SK-N-DZ (cell line): Measurements from ENCODE around the gene TMC3.
"Not testable (repeated sequence)": the region's sequence is repeated elsewhere in the genome, so short reads cannot be mapped to it uniquely, and the experiment has no call there.

Experiments
- DNase-seq: peaks from one replicate; pipeline ENCODE4 v3.0.0-alpha.2; 2015; ENCODE audit warnings: low spot score

The TMC3 gene

GRCh38 chr15:81346611-81347010 lies 27.4 kb downstream of the TMC3 start:
- no peak for DNase-seq

DNA sequence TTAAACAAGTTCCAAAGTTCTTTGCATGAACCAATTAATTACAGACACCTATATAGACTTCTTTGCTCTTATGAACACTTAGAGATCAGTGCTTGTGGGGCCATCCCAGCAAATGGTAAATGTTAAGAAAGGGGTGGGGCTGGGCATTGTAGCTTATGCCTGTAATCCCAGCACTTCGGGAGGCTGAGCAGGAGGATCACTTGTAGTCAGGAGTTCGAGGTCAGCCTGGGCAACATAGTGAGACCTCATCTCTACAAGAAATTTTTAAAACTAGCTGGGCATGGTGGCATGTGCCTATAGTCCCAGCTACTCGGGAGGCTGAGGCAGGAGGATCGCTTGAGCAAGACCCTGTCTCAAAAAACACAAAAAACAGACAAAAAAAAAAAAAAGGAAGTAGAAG lies 30.6 kb downstream of the TMC3 start:
- DNase-seq, result no peak

DNA sequence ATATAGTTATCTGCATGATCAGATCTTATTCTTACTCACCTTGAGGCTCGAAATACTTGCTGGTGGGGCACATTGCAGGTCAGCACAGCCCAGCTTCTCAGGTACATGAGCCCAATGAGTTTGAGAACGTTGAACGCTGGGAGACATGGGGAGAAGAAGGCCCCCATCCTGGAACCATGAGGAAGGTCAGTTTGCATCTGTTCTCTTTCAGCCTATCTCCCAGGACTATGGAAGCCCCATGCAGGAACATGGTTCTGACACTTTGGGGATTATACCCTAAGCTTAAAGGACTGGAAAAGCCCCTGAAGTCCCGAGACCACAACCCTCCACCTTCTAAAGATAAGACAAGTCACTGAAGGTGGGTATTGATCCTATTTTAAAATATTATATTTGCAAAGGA lies 32.7 kb downstream of the TMC3 start:
- no peak for DNase-seq

DNA sequence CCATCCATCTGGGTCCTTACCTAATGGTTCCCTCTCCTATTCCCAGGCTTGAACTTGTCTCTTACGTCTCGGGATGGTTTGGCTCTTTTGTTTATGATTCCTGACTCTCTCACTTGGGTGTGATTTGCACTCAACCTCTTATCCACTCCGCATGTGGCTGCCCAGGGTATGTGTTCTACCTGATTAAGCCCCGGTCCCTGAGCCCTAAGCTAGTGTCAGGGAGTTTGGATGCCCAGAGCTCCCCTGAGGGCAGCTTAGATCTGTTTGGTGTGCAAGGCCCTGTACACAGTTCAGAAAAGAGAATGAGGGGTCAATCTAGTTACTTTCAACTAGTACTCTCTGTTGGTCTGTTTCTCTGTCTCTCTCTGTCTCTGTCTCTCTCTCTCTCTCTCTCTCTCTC lies 34.2 kb downstream of the TMC3 start:
- DNase-seq, result no peak

- no peak for DNase-seq
Measured at GRCh38 chr15:81339321-81339720, 34.7 kb downstream of the TMC3 start.

DNA sequence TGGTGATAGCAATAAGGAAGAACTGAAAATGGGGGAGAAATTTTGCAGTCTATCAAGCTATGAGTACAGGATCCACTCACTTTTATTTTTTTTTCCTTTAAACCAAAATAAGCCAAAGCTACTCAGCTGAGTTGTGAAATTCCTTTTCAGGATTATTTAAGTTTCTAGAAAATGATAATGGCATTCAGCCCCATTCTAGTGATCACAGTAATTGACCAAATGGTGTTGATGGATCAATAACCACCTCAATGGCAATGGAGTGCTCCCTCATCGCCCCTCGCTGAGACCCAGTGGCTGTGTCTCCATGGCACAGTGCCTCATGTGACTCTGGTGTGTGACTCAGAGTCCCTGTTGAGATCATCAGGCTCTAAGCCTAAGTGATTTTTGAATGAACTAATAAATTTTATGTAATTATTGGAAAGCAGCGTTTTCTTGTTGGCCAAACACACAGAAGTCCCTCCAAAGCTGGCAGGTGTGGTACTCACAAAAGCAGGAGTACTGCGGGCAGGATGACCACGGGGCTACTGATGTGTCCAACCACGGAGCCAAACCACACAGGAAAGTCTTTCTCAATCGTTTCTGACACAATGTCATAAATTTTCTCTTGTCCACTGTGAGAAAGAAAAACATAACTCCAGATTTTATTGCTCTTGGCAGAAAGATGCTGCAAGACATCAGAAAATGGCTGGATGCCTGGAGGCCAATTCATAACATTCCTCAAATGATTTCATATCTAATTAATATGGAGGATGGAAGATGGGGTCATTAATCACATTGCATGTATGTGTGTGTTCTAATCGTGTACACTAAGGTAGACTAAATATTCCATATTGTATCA lies 35.6 kb downstream of the TMC3 start:
- no peak for DNase-seq

DNA sequence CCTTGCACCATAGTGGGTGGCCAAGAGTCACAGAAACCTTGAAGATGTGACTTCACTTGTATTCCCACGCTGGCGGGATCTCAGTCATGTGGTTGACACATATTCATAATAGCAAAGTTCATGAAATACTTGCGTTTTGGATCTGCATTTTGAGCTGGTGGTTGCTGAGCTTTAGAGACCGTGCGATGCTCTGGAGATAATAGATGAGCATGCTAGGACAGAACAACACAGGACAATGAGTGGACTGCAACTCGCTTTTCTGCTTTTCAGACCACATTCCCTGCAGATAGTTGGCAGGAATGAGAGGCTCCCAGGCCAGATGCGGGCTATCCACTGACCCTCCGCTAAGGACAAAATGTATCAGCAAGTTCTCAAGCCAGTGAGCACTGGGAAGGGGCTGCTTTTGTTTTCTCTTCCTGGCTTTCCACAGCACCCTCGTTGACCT lies 36.3 kb downstream of the TMC3 start:
- DNase-seq, result no peak

- no peak for DNase-seq
Measured at GRCh38 chr15:81337241-81337640, 36.8 kb downstream of the TMC3 start.

DNA sequence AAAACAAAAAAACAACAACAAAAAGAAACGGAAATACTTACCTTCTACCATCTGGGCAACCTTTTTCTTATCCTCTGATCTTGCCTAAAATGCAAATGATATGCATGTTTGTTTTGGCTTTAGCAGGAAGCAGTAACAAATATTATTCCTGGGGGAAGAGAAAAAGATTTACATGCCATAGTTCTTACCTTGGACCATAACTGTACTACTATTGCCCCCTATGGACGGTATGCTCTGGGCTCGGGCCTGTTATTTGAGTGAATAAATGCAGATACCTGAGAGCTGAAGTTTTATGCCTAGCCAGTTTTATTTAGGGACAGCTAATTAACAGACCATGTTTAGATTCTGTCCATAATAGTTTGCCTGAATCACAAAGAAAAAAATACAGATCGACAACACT lies 37.4 kb downstream of the TMC3 start:
- no peak for DNase-seq

- no peak for DNase-seq
Measured at GRCh38 chr15:81335631-81336030, 38.4 kb downstream of the TMC3 start.

DNA sequence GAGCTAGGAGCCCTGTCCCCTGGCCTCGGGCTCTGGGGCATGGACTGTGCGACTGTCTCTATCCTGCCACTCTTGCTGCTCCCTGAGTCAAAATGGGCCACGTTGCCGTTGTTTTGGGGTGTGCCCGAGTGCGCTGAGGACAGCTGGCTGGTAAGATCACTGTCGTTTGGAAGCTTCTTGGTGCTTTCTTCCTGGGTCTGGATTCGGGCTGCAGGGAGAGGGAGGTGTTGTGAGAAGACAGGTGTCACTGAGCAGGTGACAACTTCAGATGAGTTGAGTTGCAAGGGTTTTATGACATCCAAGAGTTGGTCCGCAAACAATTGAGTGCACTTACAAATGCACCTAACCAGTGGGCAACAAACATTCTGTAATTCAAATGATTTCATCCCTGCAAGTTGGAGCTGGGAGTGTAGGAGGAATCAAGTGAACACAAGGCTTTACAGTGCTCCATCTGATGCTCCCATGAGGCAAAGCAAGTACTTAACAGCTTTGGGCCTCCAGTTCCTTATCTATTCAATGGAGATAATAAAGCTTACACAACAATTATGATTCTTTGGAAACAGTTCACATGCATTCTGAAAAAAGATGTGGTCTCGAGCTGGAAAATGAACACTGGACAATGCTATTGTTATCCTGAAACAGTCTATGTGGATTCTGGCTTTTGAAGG lies 39.1 kb downstream of the TMC3 start:
- no peak for DNase-seq

GRCh38 chr15:81333363-81333762 lies 40.6 kb downstream of the TMC3 start:
- no peak for DNase-seq

DNA sequence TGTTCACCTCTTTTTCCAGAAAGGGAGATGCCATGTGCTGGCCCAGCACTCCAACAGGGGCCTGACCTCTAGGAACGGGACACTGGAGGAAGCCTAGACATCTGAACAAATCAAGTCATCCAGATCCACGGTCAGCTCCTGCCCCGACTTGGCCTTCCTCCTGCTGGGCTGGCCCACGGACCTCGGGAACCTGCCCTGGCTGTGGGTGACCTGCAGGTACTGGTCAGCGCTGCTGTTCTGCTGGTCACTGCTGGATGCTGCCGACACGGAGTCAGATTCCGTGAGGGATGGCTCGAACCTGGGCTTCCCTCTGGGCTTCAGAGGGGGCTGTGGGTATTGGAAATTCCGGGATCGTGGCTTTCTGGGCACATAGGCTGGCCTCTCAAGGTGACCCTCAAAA lies 41.7 kb downstream of the TMC3 start:
- DNase-seq, result no peak

GRCh38 chr15:81331600-81331999 lies 42.4 kb downstream of the TMC3 start:
- no peak for DNase-seq

DNA sequence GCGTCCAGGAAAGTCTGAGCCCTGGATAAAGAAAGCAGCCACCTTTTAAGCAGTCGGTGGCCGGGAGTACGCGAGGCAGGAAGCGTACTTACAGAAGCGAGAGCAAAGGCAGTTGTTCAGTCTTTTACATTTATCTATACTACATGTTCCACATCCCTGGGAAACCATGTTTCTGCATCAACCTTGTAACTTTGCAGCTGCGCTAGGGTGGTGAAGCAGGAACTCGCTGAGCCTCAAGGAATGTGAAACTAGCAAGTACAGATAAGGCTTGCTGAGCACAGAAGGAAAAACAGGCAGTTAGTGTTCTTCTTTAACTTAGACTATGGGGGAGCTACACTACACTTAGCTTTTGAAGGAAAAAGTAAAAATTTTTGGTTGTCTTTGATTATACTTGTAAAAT lies 42.9 kb downstream of the TMC3 start:
- not testable (repeated sequence) for DNase-seq

GRCh38 chr15:81330366-81331090 lies 43.5 kb downstream of the TMC3 start:
- DNase-seq, result no peak

GRCh38 chr15:81329446-81329845 lies 44.6 kb downstream of the TMC3 start:
- no peak for DNase-seq

DNA sequence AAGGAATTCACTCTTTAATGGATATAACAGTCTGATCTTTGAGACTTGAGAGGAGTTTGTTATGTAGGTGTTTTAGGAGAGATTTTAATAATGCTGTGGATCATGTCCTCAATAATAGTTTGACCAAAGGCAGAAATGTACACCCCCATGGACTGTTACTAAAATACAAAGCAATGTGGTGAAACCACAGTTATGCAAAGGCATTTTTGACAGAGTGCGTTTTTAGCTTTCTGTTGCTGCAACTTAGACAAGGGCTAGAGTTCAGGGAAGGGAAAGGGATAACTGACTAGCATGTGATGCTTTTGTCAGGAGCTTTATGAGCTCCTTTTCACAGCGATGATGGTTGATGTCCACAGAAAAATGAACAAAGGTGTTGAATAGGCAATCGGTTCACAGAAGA lies 46.5 kb downstream of the TMC3 start:
- no peak for DNase-seq

DNA sequence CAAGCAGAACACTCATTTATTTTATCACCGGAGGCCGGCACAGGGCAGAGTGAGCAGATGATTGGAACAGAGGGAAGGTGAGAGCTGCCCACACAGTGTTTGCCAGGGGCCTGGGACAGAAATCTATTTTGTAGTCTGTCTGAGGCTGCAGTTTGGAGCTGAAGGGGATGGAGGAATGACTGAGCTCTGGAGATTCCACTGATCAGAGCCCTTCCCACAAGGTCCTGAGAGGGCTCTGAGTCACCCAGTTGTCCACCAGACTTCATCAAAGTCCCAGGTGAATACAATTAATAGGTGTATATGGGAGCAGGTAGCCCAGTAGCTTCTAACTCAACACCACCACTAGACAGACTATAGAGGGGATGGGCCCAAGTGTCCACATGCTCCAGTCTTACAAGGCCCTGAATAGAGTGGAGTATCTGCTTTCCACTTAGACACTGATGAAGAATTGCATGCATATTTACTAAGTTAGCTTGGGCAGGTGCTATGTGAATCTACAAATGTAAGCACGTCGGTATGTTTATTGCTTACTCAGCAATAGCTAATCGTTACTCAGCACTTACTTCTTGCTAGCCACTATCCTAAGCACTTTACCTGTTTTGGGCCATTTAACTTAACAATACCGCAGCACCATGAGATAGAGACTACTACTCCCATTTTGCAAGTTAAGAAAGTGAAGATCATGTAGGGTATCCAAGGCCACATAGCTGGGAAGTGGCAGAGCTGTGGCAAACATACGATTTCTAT lies 47.4 kb downstream of the TMC3 start:
- DNase-seq, result no peak

DNA sequence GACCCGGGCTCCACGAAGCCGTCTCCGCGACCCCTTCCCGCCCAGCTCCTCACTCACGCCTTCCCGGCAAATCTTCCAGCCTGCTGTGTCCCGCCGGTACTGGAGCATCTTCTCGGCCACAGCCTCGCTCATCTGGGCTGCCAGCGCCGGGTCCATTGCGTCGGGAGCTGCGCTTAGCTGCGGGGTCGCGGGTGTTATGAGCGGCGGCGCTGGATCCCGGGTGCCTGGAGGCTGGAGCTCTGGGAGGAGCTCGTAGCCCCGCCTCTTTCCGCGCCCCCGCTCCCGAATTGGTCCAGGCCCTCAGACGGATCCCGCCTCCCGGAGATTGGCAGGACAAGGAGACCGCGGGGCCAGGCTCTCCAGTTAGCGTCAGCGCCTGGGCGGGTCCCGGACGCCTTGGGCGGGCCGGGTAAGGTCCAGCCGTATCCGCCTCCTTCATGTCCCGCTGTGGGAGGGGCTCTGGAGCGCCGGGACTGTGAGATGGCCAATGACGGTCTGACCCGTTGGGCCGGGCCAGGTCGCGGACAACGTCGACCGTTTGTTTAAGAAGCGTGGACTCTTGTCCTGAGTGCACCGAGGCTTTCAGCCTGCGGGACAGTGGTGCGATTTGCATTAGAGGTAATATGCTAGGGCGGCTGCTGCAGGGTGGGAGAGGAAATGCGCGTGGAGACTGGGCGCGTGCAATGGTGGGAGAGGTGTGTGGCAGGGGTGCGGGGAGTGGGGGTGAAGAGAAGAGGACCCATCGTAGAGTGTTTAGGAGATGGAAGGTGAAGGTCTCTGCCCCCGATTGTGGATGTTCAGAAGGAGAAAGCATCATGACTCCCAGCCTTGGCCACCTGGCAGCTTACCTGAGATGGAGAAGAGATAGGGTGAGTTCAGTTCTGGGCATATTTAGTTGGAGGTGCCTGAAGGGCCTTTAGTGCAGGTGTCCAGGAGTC lies 49.8 kb downstream of the TMC3 start, which contains the start of gene STARD5:
STARD5 (minus strand) TSS at position 198 of the 938 bp plus-strand sequence; CDS start at position 156, 42 bp downstream.
- peak; percentile 94 for DNase-seq

- DNase-seq, result no peak
Measured at GRCh38 chr15:81323559-81323943, 50.5 kb downstream of the TMC3 start.
